Measurements from ENCODE around the gene WBP11. TPM values are rescaled to one million over a fixed set of nuclear protein-coding genes. Genes with fewer than 3 reads are reported as not detected.

The WBP11 gene
- total RNA-seq, 3 donors from 2014 or later (not counting 1 experiment from before 2014, with no cell fraction given), result 130 to 159 (median 134) TPM

DNA sequence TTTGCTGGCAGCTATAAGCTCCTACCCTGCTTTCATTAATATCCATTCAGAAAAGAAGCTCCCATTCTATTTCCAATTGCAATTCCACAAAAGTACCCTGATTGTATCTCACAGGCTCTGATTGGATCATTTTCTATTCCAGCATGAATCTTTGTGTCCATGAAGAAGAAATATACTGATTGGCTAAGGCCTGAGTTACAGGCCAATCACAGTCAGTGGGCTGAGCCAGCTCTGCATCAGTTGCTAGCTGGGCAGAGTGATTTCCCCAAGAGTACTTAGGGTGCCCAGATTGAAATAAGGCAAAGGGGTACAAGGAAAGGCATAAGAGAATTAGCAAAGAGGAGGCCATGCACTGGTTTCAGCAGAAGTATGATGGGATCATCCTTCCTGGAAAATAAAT, 25.6 kb upstream of the WBP11 start:
- Mint-ChIP-seq H3K27me3 (ENCODE audit: low read depth in 2 of 2) (peaks cover 19 to 21% of the 10 kb centered on the region in 2 donors), H3K4me3 (no peak overlapping the region), H3K27ac (no peak overlapping the region), H3K36me3 (no peaks in the 10 kb centered on the region), H3K9me3 (no peaks in the 10 kb centered on the region), H3K4me1 (no peaks in the 10 kb centered on the region)
- intact Hi-C loops (cut with micrococcal nuclease), result no loop called here
- TF ChIP-seq, protein P1, sequence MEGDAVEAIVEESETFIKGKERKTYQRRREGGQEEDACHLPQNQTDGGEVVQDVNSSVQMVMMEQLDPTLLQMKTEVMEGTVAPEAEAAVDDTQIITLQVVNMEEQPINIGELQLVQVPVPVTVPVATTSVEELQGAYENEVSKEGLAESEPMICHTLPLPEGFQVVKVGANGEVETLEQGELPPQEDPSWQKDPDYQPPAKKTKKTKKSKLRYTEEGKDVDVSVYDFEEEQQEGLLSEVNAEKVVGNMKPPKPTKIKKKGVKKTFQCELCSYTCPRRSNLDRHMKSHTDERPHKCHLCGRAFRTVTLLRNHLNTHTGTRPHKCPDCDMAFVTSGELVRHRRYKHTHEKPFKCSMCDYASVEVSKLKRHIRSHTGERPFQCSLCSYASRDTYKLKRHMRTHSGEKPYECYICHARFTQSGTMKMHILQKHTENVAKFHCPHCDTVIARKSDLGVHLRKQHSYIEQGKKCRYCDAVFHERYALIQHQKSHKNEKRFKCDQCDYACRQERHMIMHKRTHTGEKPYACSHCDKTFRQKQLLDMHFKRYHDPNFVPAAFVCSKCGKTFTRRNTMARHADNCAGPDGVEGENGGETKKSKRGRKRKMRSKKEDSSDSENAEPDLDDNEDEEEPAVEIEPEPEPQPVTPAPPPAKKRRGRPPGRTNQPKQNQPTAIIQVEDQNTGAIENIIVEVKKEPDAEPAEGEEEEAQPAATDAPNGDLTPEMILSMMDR (IDR thresholded peaks at IDR 0.05), result no peak
- H3K4me1 ChIP-seq (ENCODE audit: control insufficient read depth, insufficient read depth, low read length), result no peaks in the 10 kb centered on the region
- no peak overlapping the region for H3K27ac ChIP-seq (ENCODE audit: low read length)
- ATAC-seq (peak in 2 of 3 donors; percentile 74 to 76), DNase-seq (peak in 1 of 2 donors; percentile 18)
- H3K9me3 ChIP-seq (ENCODE audit: control insufficient read depth, insufficient read depth, low read length), result no peaks in the 10 kb centered on the region
- peaks cover 6% of the 10 kb centered on the region for H3K27me3 ChIP-seq (ENCODE audit: control insufficient read depth, insufficient read depth, low read length)
- H3K36me3 ChIP-seq (ENCODE audit: control insufficient read depth, insufficient read depth, low read length), result no peaks in the 10 kb centered on the region
- no peak overlapping the region for H3K4me3 ChIP-seq (ENCODE audit: low read length)

DNA sequence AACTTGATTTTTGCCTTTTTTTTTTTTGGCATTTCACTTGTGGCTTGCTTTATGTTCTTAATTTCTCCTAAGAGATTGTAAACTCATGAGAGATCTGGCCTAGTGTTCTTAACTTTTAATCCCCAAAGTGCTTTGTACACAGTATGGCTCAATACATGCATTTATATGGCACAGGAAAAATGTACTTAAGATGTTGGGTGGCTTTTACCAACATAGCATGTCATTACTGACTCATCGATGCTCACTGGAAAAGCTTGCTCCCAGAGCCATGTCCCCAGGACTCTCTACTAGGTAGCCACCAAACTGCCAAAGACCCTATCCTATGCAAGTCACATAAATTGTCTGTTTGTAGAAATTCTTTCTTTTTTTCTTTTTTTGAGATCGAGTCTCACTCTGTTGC, 23.8 kb upstream of the WBP11 start:
- H3K9me3 Mint-ChIP-seq, result no peaks in the 10 kb centered on the region
- no peak overlapping the region for H3K4me3 ChIP-seq (ENCODE audit: low read length)
- WGBS (ENCODE audit: insufficient coverage), result 79% methylated on average over 2 of the region's 2 CpGs
- H3K27ac ChIP-seq (ENCODE audit: low read length), result no peak overlapping the region
- no peaks in the 10 kb centered on the region for H3K9me3 ChIP-seq (ENCODE audit: control insufficient read depth, insufficient read depth, low read length)
- no peak overlapping the region for H3K27ac Mint-ChIP-seq
- H3K4me3 Mint-ChIP-seq, result no peak overlapping the region
- intact Hi-C loops (cut with micrococcal nuclease), result no loop called here
- no peaks in the 10 kb centered on the region for H3K36me3 ChIP-seq (ENCODE audit: control insufficient read depth, insufficient read depth, low read length)
- TF ChIP-seq, protein P1 (IDR thresholded peaks at IDR 0.05), result no peak
- no peak for ATAC-seq
- H3K4me1 ChIP-seq (ENCODE audit: control insufficient read depth, insufficient read depth, low read length), result no peaks in the 10 kb centered on the region
- H3K4me1 Mint-ChIP-seq, result no peaks in the 10 kb centered on the region
- H3K27me3 Mint-ChIP-seq (ENCODE audit: low read depth in 2 of 2), result peaks cover 8 to 13% of the 10 kb centered on the region in 2 donors
- H3K27me3 ChIP-seq (ENCODE audit: control insufficient read depth, insufficient read depth, low read length), result no peaks in the 10 kb centered on the region
- no peaks in the 10 kb centered on the region for H3K36me3 Mint-ChIP-seq
- DNase-seq, result no peak

DNA sequence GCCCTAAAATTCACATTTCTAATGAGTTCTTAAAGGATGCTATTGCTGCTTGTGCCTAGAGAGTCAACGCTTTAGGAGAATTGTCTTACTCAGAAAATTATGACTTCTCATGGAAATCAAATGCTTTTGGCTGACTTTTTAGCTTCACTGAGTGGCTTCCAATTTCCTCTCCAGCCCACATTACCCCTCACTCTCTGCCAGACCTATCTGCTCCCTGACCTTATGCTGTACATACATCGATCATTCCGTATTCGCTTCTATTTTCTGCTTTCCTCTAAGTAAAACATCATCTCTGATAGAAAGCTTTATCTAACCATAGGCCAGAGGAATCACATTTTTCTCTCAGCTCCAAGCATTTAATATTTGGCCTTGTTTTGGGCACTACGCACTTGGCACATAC, 23.2 kb upstream of the WBP11 start:
- H3K4me3 ChIP-seq (ENCODE audit: low read length), result no peak overlapping the region
- no peaks in the 10 kb centered on the region for H3K36me3 Mint-ChIP-seq
- ATAC-seq (no peak), DNase-seq (no peak)
- H3K36me3 ChIP-seq (ENCODE audit: control insufficient read depth, insufficient read depth, low read length), result no peaks in the 10 kb centered on the region
- peaks cover 5 to 9% of the 10 kb centered on the region in 2 donors for H3K27me3 Mint-ChIP-seq (ENCODE audit: low read depth in 2 of 2)
- H3K9me3 ChIP-seq (ENCODE audit: control insufficient read depth, insufficient read depth, low read length), result no peaks in the 10 kb centered on the region
- WGBS (ENCODE audit: insufficient coverage), result 96% methylated on average over 5 of the region's 5 CpGs
- H3K4me3 Mint-ChIP-seq, result no peak overlapping the region
- TF ChIP-seq, protein P1 (IDR thresholded peaks at IDR 0.05), result no peak
- H3K4me1 ChIP-seq (ENCODE audit: control insufficient read depth, insufficient read depth, low read length), result no peaks in the 10 kb centered on the region
- no peaks in the 10 kb centered on the region for H3K27me3 ChIP-seq (ENCODE audit: control insufficient read depth, insufficient read depth, low read length)
- no peaks in the 10 kb centered on the region for H3K9me3 Mint-ChIP-seq
- intact Hi-C loops (cut with micrococcal nuclease), result no loop called here
- H3K4me1 Mint-ChIP-seq, result no peaks in the 10 kb centered on the region
- no peak overlapping the region for H3K27ac Mint-ChIP-seq
- no peak overlapping the region for H3K27ac ChIP-seq (ENCODE audit: low read length)

DNA sequence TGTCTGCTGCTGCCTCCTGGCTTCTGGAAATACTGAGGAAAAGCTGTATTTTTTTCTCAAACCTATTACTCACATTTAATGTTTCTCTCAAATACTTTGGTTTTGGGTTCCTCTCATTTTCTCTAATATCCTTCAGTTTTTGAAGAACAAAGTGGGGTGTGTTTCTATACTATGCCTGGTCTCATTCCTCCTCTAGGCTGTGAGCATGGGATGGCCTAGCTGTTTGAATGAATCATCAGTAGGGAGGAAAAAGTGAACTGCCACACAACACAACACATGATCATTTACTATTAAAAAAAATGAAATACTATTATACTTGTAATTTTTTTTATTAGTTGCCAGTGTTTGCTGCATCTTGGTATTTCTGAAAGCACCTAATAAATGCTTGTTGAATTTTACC, 22.0 kb upstream of the WBP11 start:
- H3K36me3 Mint-ChIP-seq, result no peaks in the 10 kb centered on the region
- intact Hi-C loops (cut with micrococcal nuclease), result no loop called here
- H3K27ac Mint-ChIP-seq, result no peak overlapping the region

More for the DNA sequence above, 22.0 kb upstream of the WBP11 start:
- no peaks in the 10 kb centered on the region for H3K9me3 Mint-ChIP-seq
- H3K27me3 Mint-ChIP-seq (ENCODE audit: low read depth in 2 of 2), result peaks cover 8 to 10% of the 10 kb centered on the region in 2 donors
- TF ChIP-seq, protein P1 (IDR thresholded peaks at IDR 0.05), result no peak
- H3K27me3 ChIP-seq (ENCODE audit: control insufficient read depth, insufficient read depth, low read length), result no peaks in the 10 kb centered on the region
- no peak overlapping the region for H3K27ac ChIP-seq (ENCODE audit: low read length)
- no peaks in the 10 kb centered on the region for H3K36me3 ChIP-seq (ENCODE audit: control insufficient read depth, insufficient read depth, low read length)
- DNase-seq (no peak), ATAC-seq (no peak)
- no peaks in the 10 kb centered on the region for H3K4me1 Mint-ChIP-seq
- no peaks in the 10 kb centered on the region for H3K4me1 ChIP-seq (ENCODE audit: control insufficient read depth, insufficient read depth, low read length)
- no peaks in the 10 kb centered on the region for H3K9me3 ChIP-seq (ENCODE audit: control insufficient read depth, insufficient read depth, low read length)
- no peak overlapping the region for H3K4me3 ChIP-seq (ENCODE audit: low read length)
- no peak overlapping the region for H3K4me3 Mint-ChIP-seq

Measured in natural killer cell (primary cell).